T1000 (cell line): ENCODE data around the gene SLC5A10.
"Not testable (repeated sequence)": the region's sequence is repeated elsewhere in the genome, so short reads cannot be mapped to it uniquely, and the experiment has no call there.

Experiments used
- DNase-seq: peaks from one replicate; lab custom pipeline; 2025; ENCODE audit warnings: mixed read lengths; lab: John Stamatoyannopoulos, UW

The SLC5A10 gene

DNA sequence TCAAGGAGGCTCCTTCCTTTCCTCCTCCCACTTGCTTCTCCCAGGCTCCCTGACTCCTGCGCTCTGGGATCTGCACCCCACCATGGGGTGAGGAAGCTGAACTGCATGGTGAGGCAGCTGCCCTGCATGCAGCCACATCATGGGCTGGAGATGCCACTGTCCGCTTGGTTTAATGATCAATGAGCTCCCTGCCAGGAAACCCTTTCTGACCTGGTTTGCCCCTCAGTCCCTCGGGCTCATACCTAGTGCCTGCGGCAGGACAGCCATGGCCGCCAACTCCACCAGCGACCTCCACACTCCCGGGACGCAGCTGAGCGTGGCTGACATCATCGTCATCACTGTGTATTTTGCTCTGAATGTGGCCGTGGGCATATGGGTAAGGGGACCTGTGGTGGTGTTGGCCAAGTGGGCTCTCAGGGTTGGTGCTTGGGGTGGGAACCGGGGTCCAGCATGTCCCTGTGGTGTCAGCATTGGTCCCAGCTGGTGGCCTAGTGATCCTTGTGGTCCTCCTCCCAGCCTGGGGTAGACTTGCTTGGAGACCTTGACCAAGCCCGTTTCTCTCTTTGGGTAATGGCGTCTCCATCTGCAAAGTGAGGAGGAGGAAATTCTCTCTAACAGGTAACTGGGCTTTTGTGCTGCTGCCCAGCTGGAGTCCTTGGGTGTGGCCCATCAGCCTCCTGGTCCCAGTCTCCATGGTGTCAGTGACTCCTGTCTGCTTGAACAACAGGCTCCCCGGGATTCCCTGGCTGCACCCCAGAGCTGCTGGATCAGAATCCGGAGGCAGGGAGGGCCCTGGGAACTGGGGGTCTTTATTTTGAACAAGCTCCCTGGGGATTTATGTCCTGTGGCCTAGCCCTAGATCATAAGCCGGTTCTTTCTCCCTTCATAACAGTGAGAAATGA lies at the start of gene SLC5A10:
SLC5A10 (plus strand) TSS at position 225 of the 902 bp plus-strand sequence; CDS start at position 266, 41 bp downstream.
- DNase-seq = no peak

DNA sequence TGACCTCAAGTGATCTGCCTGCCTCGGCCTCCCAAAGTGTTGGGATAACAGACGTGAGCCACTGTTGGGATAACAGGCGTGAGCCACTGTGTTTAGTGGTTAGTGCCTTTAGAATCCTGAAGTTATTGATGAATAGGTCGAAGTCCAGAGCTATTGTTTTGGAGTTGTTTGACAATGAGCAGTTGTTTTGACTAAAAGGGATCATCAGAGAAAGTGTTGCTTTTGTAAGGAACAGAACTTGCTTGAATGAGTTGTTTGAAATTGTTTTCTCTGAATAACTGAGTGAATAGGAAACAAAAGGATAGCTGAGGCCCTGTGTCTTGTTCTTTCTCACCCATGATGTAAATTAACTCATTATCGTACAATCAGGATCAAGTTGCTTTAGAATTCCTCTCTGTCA lies 47.5 kb upstream of the SLC5A10 start:
- no peak for DNase-seq

DNA sequence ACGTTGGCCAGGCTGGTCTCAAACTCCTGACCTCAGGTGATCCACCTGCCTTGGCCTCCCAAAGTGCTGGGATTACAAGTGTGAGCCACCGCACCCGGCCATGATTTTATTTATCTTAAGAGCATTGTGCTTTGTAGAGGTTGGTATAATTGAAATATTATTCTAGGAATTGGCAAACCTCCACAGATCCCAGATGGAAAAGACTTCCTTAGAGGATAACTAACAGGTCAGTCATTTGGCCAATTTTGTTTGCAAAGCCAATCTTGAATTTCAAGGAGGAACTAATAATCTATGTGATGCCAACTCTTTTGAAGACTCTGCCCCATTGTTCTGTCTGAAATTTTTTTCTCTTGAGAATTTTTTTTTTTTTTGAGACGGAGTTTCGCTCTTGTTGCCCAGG lies 46.7 kb upstream of the SLC5A10 start:
- DNase-seq = no peak

DNA sequence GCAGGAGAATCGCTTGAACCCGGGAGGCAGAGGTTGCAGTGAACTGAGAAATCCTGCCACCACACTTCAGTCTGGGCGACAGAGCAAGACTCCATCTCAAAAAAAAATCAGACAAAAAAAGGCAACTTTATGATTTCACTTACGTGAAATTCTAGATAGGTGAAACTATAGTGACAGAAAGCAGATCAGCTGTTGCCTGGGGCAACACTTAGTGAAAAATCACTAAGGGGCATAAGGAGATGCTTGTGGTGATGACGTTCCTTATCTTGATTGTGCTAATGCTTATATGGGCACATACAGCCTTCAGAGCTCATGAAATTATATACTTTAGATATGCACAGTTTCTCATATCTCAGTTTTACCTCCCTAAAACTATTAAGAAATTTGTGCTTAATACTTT lies 41.6 kb upstream of the SLC5A10 start:
- DNase-seq = no peak

DNA sequence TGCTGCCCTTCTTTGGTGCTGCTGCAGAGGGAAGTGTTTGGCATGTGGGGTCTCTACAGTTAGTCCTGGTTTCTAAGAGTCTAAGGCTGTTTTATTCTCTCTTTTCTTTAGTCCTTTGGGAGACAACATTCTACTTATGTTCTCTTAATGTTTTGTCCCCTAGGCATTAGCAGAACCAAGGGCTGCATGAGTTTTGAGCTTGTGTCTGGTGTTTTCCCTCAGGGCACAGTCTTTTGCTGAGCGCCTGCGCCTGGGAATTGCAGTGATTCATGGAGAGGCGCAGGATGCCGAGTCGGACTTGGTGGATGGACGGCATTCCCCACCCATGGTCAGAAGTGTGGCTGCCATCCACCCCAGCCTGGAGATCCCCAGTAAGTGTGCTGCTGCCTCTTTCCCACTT lies 41.1 kb upstream of the SLC5A10 start:
- DNase-seq = no peak

DNA sequence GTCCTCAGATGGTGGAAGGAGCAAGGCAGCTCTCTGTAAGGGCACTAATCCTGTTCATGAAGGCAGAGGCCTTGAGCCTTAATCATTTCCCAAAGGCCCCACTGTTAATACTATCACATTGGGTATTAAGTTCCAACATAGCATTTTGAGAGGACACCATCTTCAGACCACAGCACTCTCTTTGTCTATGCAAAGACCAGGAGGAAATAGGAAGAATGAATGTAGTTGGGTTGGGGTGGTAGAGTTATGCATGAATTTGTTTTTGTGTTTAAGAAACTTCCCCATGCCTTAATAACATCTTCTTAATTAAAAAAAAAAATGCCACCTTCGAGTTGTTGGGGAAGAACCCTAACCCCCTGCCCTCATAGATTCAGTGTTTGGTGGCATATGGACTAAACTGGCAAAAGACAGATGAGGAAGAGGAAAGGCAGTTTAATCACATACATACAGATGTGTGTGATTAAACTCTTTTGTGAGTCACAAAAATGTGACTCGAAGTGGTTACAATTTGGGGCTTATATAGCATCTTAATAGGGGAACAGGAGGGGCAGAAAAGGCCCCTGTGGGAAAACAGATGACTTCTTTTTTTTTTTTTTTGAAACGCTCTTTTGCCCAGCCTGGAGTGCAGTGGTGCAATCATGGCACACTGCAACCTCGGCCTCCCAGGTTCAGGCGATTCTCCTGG lies 35.0 kb upstream of the SLC5A10 start:
- no peak for DNase-seq

DNA sequence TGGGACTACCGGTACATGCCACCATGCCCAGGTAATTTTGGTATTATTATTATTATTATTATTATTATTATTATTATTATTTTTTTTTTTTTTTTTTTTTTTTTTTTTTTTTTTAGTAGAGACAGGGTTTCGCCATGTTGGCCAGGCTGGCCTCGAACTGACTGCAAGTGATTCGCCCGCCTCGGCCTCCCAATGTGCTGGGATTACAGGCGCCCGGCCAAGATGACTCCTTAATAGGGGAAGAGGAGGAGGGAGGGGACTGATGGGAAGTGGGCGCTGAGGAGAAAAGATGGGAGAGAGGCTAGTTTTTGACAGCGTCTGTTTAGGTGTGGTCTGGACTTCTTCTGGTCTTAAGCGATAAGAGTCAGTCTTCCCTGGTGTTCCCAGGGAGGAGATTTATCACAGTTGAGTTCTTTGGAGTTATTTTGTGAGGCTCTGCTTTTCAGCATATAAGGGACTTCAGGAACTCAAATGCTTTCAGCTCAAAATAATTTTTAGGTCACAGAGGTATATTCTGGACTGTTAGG lies 34.4 kb upstream of the SLC5A10 start:
- DNase-seq = no peak

DNA sequence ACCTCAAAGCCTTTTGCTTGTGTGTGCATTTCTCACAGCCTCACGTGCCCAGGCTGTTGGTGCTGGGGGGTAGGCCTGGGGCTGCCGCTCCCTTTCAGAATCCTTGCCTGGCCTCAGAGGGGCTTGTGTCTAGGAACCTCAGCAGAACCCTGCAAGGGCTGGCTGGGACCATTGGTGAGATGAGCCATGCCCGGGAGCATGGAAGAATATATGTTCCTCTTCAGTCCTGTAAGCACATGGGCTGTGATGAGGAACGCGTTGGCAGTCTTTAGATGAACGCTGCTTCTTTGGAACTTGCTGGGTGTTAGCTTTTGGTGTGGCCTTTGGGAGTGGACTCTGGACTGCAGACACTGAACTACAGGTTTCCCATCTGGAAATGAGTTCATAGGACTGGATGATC lies 32.0 kb upstream of the SLC5A10 start:
- DNase-seq = no peak

DNA sequence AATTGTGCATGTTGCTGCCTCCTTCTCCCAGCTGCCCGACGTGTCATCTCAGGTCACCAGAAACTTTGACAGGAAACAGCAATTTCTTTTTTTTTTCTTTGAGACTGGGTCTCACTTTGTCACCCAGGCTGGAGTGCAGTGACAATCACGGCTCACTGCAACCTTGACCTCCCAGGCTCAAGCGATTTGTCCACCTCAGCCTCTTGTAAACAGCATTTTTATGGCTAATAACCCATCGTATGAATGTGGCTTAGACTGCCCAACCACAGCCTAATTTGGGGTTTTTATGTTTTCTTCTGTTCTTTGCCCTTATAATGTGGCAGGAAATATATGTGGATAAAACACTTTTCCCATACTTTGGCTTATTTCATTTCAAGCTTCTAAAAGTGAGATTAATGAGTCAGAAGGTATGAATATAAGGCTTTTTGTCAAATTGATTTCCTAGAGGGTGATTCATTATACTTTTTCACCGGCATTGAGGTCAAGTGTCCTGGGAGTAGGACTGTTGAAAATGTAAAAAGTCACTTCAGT lies 31.0 kb upstream of the SLC5A10 start:
- DNase-seq = no peak

DNA sequence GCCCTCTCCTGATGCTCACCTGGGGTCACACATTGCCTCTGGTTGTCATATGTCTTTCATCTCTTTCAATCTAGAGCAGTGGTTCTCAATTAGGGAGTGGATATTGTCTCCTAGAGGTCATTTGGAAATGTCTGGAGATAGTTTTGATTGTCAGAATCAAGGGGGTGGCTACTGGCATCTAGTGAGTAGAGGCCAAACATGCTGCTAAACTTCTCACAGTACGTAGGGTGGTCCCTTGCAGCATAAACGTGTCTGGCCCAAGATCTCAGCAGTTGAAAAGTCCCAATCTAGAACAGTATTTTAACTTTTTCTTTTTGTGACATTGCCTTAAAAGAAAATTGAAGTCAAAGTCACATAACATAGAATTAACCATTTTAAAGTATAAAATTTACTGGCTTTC lies 30.5 kb upstream of the SLC5A10 start:
- DNase-seq = no peak

DNA sequence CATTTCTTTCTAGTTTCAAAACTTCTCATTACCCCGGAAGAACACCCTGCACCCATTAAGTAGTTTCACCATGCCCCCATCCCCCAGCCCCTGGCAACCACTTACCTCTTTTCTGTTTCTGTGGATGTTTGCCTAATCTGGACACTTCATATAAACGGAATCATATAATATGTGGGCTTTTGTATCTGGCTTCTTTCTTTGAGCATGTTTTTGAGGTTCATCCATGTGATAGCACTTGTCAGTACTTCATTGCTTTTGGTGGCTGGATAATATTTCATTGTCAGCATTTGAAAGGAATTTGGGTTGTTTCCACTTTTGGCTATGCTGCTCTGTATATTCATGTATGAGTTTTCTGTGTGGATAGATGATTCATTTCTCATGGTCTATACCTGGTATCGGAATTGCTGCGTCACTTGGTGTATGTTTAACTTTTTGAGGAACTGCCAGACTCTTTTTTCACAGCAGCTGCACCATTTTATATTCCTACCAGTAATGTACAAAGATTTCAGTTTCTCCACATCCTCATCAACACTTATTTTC lies 30.0 kb upstream of the SLC5A10 start:
- no peak for DNase-seq

DNA sequence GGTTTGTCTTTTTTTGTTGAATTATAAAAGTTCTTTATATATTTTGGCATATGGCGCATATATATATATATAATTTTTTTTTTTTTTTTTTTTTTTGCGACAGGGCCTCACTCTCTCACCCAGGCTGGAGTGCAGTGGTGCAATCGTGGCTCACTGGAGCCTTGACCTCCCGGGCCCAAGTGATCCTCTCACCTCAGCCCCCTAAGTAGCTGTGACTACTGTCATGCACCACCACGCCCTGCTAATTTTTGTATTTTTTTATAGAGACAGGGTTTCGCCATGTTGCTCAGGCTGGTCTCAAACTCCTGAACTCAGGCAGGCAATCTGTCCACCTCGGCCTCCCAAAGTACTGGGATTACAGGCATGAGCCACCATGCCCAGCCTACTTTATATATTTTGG lies 29.4 kb upstream of the SLC5A10 start:
- DNase-seq = not testable (repeated sequence)

DNA sequence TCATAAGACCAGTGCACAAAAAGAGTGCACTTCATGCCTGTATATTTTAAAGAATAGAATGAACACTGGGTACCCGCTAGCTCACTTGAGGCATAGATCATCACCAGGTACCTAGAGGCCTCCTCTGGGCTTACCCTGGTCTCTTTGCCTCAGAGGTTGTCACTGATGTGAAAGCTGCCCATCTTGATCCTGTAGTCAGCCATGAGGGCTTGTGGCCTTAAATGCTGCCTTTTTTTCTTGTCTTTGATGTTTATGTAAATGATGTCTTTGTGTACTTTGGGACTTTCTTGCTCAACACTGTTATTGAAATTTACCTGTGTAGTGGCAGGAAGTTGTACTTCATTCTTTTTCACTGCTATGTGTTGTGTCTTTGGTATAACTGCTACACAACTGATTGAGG lies 26.8 kb upstream of the SLC5A10 start:
- DNase-seq = no peak

DNA sequence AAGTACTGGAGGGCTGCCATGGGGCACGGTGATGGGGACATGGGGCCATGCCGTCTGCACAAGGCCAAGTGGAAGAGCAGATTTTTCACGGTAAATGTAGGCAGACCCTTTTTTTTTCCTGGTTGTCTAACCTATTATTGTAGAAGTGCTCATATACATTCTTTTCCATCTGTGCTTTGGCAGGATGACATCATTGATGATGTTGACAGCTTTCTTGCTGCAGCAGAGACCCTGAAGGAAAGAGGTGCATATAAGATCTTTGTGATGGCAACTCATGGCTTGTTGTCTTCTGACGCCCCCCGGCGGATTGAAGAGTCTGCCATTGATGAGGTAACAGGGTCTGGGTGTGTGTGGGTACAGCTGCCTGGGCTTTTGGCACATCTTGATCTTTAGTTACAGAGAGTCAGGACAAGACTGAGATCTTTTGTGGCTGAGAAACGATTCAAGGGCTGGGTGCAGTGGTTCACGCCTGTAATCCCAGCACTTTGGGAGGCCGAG lies 23.3 kb upstream of the SLC5A10 start:
- DNase-seq = no peak

DNA sequence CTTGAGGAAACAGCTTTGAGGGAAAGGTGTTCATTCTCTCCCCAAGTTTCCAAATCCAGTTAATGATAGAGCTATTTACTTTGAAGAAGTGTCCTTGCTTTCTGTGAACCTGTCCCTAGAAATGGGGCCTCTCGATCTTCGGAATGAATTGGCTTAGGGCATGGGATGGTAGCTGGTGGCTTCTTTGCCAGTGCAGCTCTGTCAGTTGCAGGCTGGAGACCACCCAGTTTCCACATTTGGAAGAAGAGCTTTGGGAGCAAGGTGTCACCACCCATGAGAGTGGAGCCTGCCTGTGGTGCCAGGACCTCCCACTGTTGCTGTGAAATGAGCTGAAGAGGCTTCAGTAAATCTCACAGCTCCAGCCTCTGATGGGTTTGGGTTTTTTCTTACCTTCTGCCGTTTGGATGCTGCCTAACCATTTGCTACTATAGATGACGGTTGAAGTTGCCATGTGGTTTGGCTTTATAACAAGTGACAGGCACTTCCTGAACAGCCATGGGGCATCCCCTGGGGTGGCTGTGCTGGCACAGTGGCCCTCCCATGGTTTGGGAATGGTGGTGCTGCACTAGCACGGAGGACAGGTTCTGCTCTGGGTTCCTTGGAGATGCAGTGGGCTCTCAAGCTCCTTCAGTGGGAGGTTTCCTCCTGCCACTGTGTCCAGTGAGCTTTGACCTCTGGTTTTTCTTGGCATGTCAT lies 19.5 kb upstream of the SLC5A10 start:
- DNase-seq = no peak

DNA sequence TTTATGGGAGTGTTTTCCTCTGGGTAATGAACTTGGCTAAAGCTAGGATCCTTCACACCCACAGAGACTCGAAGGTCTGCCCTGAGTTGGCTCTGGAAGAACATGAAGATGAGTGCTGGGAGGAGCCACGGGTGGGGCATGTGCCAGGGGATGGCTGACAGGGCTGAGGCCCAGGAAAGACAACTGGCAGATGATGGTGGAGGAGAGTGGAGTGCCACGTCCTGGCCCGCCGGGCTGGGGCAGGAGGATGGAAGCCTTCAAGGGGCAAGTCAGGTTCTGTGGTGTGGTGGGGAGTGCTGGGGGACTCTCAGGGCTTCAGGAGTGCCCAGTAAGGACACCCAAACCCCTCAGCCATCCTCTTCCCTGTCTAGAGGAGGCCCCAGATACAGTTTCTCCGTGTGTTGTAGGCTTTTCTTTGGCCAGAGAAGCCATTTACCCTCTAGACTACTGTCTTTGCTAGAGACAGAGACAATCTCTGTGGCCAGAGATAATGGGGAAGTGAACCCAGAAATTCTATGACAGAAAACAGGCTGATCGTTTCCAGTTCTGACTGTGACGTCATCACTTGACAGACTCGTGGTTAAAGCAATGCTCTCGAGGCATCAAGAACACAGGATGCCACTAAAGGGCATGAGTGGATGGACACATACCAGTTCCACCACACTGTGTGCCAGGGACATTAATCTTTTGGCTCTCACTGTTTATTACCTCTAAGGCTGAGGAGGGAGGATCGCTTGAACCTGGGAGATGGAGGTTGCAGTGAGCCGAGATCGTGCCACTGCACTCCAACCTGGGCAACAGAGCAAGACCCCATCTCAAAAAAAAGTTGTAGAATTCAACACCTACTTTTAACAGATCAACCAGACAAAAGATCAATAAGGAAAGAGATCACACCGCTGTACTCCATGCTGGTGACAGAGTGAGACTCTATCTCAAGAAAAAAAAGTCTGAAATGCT lies 18.6 kb upstream of the SLC5A10 start:
- no peak for DNase-seq

DNA sequence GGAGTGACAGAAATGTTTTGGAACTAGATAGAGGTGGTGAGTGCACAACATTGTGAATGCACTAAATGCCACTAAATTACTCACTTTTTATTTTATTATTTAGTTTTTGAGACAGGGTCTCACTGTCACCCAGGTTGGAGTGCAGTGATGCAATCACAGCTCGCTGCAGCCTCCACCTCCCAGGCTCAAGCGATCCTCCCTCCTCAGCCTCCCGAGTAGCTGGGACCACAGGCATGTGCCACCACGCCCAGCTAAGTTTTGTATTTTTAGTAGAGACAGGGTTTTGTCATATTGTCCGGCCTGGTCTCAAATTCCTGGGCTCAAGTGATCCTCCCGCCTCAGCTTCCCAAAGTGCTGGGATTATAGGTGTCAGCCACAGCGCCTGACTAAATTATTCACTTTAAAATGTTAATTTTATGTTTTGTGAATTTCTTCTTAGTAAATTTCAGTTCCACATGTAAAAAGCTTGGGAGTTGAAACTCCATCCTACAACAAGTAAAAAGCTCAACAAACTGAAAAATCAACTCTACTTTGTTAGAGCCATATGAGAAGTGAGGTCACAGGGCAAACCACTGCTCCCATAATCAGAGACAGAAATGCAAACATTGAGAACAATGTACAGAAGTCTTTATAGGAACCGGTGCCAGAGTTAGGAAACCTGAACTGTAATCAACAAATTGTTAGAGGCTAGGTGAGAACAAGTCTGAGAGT lies 13.8 kb upstream of the SLC5A10 start:
- DNase-seq = no peak

DNA sequence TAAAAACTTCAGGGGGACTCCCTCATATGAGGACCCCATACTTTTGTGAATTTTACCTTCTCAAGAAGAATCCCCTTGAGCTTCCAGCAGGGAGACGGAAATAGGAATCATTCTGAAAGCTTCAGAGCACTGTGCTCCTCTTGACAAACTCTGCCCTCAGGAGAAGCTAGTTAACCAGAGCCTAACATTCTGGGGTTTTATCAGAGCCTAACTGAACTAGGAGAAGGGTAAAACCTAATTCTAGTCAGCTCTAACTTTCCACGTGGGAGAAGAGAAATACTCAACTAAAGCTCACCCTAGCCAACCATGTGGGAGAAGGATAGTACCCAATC lies 13.3 kb upstream of the SLC5A10 start:
- DNase-seq = no peak

DNA sequence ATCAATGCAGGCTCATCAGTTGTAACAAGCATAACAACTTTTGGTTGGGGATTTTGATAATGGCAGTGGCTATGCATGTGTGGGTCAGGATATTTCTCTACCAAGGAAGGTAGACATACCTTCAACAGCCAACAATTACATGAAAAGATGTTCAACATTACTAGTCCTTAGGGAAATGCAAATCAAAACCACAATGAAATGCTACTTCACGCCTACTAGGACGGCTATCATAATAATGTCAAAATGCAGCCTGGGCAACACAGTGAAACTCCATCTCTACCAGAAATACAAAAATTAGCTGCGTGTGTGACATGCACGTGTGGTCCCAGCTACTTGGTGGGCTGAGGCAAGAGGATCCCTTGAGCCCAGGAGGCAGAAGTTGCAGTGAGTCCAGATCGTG lies 7.3 kb upstream of the SLC5A10 start:
- DNase-seq = no peak

DNA sequence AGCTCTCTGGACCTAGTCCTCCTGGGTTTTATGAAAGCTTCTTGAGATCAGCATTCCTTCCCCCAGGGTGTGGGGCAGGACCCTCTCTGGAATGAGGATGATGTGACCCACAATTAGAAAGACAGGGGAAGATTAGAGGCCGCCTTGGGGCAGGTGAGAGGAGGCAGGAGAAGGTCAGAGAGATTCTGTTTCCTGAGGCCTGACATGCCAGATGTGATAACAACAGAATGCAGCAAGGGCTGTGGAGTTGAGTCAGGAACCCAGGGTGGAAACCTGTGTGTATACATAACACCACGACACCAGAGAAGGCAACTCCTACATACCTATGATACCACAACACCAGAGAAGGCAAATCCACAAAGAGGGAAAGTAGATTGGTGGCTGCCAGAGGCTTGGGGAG lies 5.4 kb upstream of the SLC5A10 start:
- no peak for DNase-seq
